GM19467 (cell line): ENCODE data around the gene TPK1.

ENCODE experiments used
- ATAC-seq: cut with Tn5 transposase; IDR thresholded peaks from one replicate; pipeline ENCODE4 v1.9.1; 2021; ENCODE audit warnings: mild to moderate bottlenecking, moderate library complexity; ENCODE audit not compliant: unreplicated experiment

TPK1 gene

DNA sequence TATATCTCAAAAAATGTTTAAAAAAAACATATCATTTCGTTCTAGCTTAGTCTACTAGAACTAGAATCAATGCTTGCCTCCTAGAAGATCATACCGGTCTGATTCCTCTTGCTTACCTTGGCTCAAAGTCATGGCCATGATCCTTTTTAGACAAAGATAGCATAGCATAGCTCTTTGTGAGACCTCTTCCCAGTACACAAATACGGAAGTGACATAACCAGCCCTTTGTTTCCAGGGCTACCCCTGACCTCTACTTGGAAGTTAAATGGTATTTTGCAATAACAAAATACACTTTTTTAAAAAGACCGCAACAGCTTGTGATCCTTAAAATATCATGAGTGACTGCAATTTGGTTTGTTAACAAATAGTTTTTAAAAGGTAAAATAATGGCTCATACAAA lies 301.7 kb downstream of the TPK1 start:
- no peak for ATAC-seq

DNA sequence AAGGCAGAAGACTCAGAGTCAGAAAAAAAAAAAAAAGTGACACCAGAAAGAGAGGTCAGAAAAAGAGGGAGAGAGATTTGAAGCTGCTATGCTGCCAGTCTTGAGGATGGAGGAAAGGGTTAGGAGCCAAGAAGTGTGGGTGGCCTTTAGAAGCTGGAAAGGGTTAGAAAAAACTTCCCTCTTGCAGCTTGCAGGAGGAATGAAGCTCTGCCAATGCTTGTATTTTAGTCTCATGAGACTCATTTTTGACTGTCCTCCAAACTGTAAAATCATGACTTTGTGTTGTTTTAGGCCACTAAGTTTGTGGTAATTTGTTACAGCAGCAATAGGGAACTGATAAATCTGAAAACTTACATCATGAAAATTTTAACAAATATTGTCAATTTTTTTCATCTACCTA lies 304.7 kb downstream of the TPK1 start:
- ATAC-seq, result no peak

DNA sequence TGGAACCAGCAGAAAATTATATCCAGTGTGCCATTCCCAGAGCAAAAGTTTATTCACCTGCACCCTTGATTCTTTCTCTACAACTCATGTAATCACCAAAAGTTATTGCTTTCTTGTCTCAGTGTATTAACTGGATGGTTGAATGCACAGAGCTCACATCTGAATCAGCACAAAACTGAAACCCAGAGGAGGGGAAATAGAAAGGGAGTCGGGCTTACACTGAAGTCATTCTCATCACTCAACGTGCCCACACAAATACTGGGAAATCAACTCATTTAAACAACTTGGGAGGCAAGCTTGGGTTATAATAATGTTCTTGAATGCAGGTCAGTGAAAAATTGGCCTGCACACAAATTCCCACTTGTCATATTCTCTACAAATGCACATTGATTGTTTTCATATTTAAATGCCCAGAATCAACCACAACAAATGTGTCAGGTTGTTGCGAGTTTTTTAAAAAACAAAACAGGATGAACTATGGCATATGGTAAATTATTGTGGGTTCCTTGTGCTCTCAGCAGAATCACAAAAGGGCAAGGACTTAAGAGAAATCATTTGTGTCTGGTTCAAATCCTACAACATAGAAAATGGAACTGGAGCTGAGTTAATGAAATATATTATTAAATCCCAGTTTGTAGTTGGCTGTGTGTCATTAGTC lies 306.5 kb downstream of the TPK1 start:
- ATAC-seq, result peak; percentile 95

DNA sequence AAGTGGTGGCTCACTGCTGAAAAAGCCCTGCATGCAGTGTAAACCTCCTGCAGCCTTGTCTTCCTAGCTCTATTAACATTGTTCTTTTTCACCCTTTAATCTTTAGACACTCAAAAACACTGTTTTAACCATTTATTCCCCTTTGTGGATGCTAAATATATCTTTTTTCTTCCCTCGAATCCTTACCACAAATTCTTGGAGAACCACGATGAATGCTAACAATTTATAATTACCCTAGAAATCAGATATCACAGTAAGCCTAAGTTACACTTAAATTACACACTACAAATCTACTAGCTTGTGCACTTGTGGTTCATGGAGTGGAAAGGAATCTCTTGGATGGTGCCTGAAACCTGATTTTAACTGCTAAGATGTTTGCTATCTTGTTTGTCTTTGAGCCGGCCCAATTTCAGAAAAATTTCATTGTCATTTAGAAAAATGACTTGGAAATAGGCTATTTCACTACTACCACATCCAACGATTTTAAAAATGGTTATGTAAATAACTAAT lies 307.3 kb downstream of the TPK1 start:
- no peak for ATAC-seq

DNA sequence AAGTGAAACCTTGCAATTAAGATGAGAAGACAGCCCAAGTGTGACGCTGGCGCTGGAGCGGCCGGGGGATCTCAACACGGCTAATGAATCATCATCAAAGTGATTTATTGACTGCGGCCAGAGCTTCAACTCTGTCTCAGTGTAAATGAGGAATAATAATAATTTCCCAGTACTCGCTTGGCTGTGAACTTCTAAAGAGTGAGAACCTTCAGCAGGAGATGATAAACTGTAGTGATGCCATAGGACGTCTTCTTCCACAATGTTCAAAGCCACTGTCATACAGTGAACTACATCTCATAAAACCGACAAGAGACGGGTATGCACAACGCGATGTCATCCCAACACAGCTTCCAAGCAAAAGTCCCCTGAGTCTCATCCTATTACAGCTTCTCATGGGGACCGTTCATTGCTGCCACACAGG lies 308.8 kb downstream of the TPK1 start:
- no peak for ATAC-seq

DNA sequence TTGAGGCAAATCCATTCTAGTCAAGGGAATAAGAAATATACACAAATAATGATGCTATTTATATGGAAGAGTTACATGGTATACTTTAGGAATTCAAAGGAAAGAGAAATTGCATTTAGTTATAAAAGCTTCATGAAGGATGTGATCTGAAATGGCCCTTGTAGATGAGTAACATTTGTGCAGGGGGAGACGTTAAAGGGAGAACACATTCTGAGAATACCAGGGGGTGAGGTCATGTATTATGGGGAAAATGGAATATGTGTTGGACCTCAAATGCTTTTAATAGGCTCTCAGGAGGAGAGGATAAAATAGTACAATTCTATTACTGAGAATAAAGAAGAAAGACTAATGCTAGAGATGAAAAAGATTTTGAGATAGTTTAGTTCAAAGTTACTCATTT lies 309.9 kb downstream of the TPK1 start:
- no peak for ATAC-seq

DNA sequence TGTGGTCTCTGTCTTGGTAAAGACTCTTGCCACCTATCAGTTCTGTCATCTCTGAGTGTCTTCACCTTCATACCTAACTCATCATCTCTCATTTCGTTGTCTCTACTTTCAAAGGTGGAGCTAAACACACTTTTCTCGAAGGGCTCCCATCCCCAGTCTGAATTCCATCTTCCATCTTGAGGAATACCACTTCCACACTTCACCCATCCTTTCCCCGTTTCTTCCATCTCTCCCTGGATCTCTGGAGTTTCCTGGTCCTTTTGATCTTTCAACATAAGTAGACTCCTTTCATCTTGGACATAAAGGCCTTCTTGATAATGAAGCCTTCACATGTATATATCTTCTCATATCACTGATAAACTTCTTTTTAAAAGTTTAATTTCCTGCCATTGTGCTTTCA lies 311.6 kb downstream of the TPK1 start:
- no peak for ATAC-seq

DNA sequence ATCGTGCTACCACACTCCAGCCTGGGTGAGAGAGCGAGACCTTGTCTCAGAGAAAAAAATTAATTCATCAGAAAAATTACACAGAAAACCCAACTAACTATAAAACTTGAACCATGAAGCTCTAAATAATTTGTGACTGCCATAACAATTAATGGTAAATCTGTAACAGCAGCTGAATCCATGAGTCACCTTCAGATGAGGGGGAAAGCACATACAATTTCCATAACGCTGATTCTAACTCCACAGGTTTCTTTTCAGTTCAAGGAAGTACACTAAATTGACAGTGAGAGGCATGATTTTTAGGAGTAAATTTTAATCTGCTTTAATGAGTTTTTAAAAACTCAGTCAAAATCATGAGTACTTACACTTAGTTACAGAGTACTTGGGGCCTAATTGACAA lies 312.2 kb downstream of the TPK1 start:
- ATAC-seq, result no peak

DNA sequence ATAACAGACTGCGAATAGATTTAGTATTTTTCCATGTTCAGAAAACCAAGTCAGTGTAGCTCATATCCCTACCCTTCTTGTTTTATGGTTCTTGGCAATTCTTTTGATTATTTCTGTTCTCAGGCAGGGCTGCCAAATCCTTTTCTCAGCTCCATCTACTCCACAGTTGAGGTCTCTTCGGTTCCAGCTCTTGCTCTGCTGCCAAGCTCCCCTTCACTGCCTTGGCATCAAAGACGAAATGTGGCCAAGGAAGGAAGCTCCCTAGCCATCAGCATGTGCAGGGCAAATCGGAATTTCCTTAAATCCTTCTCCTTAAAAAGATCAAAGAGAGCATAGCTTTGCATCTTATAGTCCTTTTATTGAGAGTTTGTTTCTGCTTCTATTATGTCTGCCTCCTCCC lies 315.9 kb downstream of the TPK1 start:
- no peak for ATAC-seq

DNA sequence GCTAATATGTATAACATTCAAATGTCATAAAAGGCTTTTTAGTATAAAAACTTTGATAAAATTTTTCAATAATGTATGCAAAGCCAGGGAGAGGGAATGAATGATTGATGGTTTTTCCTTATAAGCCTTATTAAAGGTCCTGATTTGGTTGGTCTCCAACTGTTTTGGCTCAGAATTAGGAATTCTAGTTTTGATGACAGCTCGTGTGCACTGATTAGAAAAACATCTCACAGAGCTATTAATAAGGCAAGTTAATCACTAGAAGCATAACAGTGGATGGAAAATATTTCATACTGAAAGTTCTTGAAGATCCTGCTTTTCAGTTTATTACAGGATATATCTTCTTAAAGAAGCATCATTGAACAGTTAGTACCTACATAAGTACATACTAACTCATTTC lies 317.5 kb downstream of the TPK1 start:
- ATAC-seq, result no peak

DNA sequence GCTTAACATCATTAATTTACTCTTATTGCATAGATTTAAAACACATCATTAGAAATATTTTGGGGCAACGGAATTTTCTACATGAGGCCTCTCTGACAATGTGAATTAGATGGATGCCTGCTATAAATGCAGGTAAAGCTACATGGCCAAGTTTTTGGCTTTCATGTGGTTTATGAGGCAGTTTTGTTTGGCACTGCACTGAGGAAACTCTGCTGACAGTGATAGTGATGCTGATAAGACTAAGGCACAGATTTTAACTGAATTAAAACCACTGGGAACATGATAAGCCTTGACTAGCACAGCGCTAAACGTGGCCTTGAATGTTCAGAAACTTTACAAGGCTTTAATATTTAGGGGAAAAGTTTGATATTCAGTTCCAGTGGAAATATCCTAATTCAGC lies 318.1 kb downstream of the TPK1 start:
- no peak for ATAC-seq

DNA sequence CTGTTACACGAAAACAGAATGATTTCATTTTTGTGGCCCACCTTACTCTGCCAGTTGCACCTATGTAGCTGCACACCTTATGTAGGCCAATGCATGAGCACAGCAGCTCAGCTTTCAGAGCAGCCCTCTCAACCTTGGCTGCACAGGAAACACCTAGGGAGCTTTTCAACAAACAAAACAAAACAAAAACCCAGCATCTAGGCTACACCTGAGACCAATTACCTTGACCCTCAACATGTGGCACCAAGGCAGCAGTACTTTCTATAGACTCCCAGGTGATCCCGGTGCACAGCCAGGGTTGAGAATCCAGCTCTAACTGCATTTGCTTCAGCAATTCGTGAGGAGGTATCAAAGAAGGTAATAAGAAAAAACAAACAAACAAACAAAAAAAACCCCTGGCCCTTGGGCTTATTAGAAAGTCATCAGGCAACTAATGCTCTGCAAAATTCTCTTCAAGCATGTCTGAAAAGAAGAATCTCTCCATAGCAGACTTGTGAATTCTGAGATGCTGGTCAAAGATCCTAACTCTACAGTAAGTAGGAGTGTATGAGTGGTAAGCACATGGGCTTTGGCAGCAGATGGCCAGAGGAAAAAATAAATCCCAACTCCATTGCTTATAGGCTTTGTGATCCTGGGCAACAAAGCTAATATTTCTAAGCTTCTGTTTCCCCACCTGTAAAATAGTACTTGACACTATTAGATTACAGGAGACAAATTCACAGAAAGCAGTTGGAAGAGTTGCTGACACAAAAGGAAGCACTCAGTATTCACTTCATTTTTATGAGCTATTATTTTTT lies 318.9 kb downstream of the TPK1 start:
- no peak for ATAC-seq

DNA sequence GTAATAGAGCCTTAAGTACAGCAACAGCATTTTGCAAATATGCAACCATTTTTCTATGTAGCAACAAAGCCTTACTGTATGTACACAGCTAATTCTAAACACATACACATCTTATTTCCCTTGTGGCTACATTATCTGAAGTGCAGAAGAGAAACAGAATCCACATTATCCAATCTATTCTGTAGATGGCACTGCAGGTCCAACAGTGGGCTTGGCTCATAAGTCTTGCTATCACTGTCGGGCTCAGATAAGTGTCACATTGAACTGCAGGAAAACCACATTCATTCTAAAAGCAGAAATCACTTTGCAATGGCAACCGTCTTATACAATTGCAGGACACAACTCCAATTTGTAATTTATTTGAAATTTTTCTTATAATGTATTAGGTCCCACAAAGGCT lies 322.5 kb downstream of the TPK1 start:
- ATAC-seq, result no peak

DNA sequence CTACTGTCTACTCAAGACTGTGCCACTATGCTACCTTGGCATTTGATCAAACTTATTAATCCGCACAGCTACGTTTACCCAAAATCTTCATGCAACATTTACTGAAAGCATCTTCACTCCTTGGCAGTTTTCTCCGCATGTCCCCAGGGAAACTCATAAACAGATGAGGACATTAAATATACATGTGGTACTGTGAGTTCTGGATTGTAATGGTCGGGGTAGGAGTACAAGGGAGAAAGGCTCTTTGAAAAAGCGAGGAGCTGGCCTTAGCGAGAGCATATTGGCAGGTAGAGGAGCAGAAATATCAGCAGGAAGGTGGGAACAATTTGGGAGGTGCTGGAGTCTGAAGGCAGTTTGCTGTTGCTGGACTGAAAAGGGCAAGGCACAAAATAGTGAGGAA lies 325.2 kb downstream of the TPK1 start:
- ATAC-seq, result no peak

DNA sequence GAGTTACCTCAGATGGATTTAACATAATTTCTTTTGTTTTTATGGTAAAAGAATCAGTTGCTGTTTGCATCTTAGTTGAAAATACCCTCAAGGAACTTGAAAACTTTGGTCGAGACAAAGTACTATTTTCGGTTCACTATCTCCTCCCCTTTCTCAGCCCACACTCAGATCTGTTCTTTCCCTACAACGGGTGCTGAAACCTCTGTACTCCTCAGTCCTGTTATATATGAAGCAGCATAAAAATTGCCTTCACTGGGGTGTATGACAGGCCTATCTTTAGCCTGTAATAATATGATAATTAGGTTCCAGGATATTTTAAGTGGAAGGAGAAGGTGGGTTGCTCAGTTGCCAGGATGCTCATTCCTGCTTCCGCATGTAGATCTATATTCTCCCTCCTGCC lies 327.2 kb downstream of the TPK1 start:
- ATAC-seq, result peak; percentile 85

DNA sequence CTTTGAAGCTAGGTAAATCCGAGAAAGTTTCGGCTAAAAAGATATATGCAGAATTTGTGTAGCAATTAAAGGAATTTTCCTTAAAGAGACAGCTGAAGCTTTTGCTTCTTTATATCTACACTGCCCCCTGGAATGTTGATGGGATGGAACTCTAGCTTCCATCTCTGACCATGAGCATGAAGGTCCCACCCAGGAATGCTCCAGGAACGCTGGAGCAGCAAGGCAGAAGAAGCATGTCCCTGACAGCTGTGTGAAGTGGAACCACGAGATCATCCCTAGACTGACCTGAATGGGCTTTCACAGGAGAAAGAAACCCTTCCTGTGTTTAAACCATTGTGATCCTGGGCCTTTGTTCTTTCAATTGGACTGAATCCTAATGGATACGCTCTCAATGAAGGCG lies 332.6 kb downstream of the TPK1 start:
- ATAC-seq, result no peak

DNA sequence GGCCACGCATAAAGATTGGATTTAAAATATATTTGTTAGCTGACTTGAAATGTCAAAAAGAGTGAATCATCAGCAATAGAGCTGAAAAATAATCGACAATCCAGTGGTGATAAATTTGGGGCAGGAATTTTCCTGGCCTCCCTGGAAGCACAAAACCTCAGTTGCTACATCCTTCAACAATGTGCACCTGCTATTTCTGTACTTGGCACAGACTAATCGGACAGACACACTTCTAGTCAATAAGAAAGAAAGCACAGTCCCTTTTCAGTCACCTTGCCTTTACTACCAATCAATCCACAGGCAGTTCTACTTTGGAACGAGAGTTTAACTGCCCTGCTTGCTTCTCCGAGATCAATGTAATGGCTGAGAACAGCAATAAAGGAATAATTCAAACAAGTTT lies 335.6 kb downstream of the TPK1 start:
- no peak for ATAC-seq

DNA sequence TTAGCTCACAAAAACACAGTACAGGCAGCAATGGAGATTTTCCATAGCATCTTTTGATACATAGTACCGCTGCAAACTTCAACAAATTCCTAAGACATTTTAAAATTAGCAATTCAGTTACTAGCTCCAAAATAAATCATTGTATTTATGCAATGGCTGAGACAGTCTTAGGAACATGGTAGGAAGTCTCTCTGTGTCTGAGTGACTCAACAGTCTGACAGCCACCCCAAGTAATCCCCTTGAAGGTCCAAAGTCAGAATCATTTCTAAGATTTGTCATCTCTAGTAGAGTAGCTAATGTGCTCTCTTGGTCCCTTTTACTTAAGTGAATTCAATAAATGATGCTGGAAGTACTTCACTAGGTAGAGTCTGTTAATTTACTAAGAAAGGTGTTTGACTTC lies 338.6 kb downstream of the TPK1 start:
- ATAC-seq, result no peak

DNA sequence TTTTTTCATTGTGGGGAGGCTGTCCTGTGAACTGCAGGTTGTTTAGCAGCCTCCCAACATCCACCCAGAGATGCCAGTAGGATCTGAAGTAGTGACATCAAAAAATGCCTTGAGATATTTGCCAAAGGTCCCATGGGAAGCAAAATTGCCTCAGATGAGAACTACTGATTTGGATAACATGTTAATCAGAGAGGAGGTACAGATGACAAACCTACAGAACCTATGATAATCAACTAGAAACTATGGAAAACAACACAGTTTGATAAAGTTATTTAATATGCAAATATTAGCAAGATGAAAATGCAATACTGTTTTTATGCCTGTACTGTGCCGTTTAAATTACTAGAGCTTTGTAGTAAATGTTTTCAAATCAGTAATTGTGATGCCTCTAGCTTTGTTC lies 341.5 kb downstream of the TPK1 start:
- ATAC-seq, result no peak

DNA sequence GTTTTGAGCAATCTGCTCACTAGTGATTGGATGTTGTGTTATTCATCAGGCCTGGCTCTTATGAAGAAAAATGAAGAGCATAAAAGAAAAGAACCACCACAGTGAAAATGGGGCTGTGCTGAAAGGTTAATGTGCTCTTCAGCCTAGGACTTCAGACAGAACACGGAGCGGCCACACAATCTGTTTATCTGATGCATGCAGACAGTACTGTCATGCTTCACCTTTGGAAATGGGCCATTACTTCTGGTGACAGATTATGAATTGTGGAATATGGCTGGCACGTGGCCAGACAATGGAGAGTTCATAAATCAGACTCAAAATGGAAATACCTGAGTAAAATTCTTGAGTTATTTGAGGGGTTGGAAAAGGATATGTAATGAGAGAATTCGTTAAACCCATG lies 346.3 kb downstream of the TPK1 start:
- no peak for ATAC-seq

DNA sequence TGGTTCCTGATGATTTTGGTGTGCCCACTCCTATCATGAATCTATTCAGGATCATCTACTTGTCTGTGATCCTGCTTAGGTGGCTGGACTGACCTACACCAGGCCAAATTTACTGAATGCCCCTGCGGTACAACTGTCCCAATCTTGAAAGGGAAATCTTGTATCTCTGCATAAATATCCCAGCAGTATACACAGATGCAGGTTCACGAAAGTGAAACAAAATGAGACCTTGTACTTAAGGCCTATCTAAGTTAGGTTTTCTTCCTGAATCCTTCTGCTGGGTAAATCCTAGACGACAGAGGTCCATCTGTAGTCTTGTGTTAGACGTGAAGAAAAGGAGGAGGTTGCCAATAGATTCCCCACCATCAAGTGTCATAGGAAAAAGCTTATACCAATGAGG lies 346.9 kb downstream of the TPK1 start:
- no peak for ATAC-seq

DNA sequence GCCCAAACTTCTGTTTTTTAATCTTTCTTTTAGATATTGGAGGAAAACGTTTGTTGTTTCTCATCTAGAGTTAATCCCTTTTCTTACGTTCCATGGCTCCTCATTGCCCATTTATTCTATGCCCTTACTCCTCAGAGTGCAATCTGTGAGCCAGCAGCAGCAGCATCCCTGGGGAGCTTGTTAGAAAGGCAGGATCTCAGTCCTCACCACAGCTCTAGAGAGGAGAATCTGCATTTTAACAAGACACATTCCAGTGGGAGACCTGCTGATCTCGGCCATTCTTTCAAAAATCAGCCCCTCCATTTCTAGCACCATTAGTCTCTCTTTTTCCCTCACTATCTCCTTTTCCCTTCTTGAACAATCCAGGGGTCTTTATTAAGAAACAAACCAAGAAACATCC lies 348.0 kb downstream of the TPK1 start:
- no peak for ATAC-seq

DNA sequence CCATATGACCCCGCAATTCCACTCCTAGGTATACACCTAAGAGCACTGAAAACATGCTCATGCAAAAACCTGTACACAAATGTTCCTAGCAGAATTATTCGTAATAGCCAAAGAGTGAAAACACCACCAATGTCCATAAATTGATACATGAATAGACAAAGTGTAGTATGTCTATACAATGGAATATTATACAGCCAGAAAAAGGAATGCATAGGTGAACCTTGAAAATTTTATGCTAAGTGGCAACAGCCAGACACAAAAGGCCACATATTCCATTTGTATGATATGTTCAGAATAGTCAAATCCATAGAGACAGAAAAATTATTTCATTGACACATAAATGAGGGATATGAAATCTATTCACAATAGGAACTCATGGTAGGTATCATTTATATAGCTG lies 351.4 kb downstream of the TPK1 start:
- ATAC-seq, result no peak
